Fibroblast of villous mesenchyme (primary cell): Measurements from ENCODE around the gene VEPH1. TPM values are rescaled to one million over a fixed set of nuclear protein-coding genes. Genes with fewer than 3 reads are reported as not detected.

Experiments
- DNase-seq: peaks from one replicate; pipeline ENCODE4 v3.0.0-alpha.2; 2010; ENCODE audit warnings: low read depth
- H3K4me3 ChIP-seq: 2 replicates; pipeline ENCODE4 v1.5.1; 2011; ENCODE audit warnings: low read depth, mild to moderate bottlenecking, low read length
- CTCF ChIP-seq: IDR thresholded peaks from 2 replicates; pipeline ENCODE4 v1.5.1; 2012; ENCODE audit warnings: low read depth, mild to moderate bottlenecking, low read length; ENCODE audit not compliant: insufficient read depth
- total RNA-seq: library from RNA; depleted of rRNA; stranded (reverse); fragments of >200 nt; gene quantifications from 2 replicates; pipeline ENCODE4 v1.2.3, GENCODE V29; 2012

VEPH1 gene
- total RNA-seq, 1 donor = 8.6 TPM

DNA sequence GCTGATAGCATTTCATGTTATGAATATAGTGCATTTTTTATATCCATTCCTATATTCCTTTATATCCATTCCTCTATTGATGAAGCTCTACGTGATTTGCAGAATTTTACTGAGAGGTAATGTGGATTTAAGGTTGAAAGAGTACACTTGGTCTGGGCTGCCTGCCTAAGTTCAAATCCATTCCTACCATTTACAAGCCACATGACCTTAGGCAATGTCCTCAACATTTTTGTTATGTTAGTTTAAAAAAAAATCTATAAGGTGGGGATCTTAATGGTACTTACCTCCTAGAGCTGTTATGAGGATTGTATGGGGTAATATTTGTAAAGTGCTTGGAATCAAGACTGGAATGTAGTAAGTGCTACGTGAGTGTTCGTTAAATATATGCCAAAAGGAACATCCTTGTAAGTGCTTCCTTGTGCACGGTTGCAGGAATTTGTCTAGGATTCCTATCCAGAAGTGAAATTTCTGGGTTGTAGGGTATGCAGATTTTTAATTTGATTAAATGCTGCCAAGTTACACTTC, 11.2 kb upstream of the VEPH1 start:
- no peak overlapping the region for H3K4me3 ChIP-seq
- no peak for DNase-seq
- no peak for TF ChIP-seq CTCF

GRCh38 chr3:157513585-157513984, 10.4 kb upstream of the VEPH1 start:
- TF ChIP-seq CTCF = no peak
- no peak overlapping the region for H3K4me3 ChIP-seq
- DNase-seq = no peak

GRCh38 chr3:157512534-157512933, 9.3 kb upstream of the VEPH1 start:
- TF ChIP-seq CTCF = no peak
- no peak for DNase-seq
- H3K4me3 ChIP-seq = no peak overlapping the region

- no peak for TF ChIP-seq CTCF
- no peak overlapping the region for H3K4me3 ChIP-seq
- DNase-seq = no peak
Measured at GRCh38 chr3:157508461-157508860, 5.2 kb upstream of the VEPH1 start.

GRCh38 chr3:157501863-157502262, 1.4 kb downstream of the VEPH1 start:
- no peak for TF ChIP-seq CTCF
- no peak overlapping the region for H3K4me3 ChIP-seq
- DNase-seq = no peak

DNA sequence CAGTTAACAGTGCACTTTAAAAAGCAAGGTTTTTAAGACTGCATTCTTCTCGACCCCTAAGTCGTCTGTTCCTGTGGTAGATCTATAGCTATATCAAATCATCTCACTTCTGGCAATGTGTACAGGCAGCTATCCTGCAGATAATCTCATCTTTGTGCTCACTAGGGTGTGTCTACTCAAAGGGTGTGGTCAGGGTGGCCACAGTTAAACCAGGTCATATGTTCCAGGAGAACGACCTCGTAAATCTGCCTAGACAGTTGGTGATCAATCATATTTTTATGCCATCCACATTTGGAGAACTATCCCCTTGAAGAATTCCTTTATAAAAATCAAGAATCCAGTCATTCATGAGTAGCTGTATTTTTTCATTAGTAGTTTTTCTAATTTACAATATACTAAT, 3.0 kb downstream of the VEPH1 start:
- no peak overlapping the region for H3K4me3 ChIP-seq
- no peak for DNase-seq
- TF ChIP-seq CTCF = no peak

DNA sequence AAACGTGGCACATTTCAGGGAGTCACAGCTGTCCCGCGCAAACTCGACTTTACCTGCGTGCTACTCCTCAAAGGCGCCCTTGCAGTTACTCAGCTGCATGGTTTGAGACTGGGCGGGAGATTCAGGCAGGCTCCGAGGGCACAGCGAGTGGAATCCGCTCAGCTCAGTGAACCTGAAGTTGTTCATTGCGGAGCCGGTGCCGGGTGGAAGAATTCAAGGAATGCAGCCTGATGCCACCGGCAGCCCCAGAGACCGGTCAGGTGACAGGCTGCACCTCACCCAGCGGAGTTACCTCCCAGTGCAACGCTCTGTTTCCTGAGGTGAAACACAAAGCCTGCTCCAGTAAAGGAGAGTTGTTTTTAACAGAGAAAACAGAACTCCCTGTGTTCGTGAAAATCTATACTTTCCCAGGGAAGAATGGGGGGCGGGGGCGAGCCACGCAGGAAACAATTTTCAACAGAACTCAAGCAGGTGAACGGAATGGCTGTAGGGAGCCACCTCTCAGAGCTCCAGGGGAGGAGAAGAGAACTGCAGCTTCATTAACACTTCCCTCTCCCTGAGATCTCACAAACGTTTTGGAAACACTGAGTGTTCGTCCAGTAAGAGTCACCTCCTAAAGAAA, 3.8 kb downstream of the VEPH1 start:
- DNase-seq = no peak
- H3K4me3 ChIP-seq = peak overlapping the region; percentile 50
- TF ChIP-seq CTCF = no peak
